SU-DHL-6 (cell line): Measurements from ENCODE around the gene PITPNB.

Experiments used
- H2AFZ ChIP-seq: fragments of 200-600 bp; sonication (generic); 2 replicates; pipeline ENCODE4 v1.6.1; 2014; ENCODE audit warnings: low read depth, mild to moderate bottlenecking, moderate library complexity, mixed read lengths, antibody characterized with exemption, low read length; ENCODE audit not compliant: severe bottlenecking
- H3F3A ChIP-seq: fragments of 200-600 bp; shearing (Covaris generic); 2 replicates; pipeline ENCODE4 v1.6.0; 2016; ENCODE audit warnings: antibody characterized with exemption, mild to moderate bottlenecking; ENCODE audit not compliant: insufficient read depth
- H3K27ac ChIP-seq: fragments of 200-600 bp; sonication (generic); 2 replicates; pipeline ENCODE4 v1.5.1; 2016; ENCODE audit warnings: low read depth, mild to moderate bottlenecking, low read length, moderate library complexity, mixed read lengths
- H3K27me3 ChIP-seq: fragments of 200-600 bp; sonication (generic), shearing (Covaris generic); 2 replicates; pipeline ENCODE4 v1.6.0; 2014; ENCODE audit warnings: mild to moderate bottlenecking, low read length
- H3K36me3 ChIP-seq: fragments of 200-600 bp; sonication (generic); 2 replicates; pipeline ENCODE4 v1.6.1; 2014; ENCODE audit warnings: mild to moderate bottlenecking, low read length, mixed read lengths
- H3K4me2 ChIP-seq: fragments of 300-600, 200-600 bp; shearing (Covaris generic), sonication (generic); 2 replicates; pipeline ENCODE4 v1.6.0; 2014; ENCODE audit warnings: low read length, low read depth, mild to moderate bottlenecking; ENCODE audit not compliant: poor library complexity, severe bottlenecking
- H3K4me3 ChIP-seq: fragments of 200-600 bp; sonication (generic); 2 replicates; pipeline ENCODE4 v1.5.1; 2014; ENCODE audit warnings: antibody characterized with exemption, low read length, mild to moderate bottlenecking, mixed read lengths; ENCODE audit not compliant: insufficient read depth, poor library complexity, severe bottlenecking
- H3K79me2 ChIP-seq: fragments of 200-600 bp; sonication (generic); 2 replicates; pipeline ENCODE4 v1.6.1; 2014; ENCODE audit warnings: mild to moderate bottlenecking, low read length, moderate library complexity; ENCODE audit not compliant: insufficient read depth
- H3K9ac ChIP-seq: fragments of 200-600 bp; sonication (generic); 2 replicates; pipeline ENCODE4 v1.7.0; 2014; ENCODE audit warnings: mild to moderate bottlenecking, low read length
- H3K9me2 ChIP-seq: fragments of 200-600 bp; sonication (generic); replicated peaks from 2 replicates; pipeline ENCODE4 v1.6.1; 2014; ENCODE audit warnings: low read length; ENCODE audit not compliant: insufficient read depth
- H3K9me3 ChIP-seq: fragments of 200-600 bp; sonication (generic); 2 replicates; pipeline ENCODE4 v1.6.1; 2014; ENCODE audit warnings: low read length, mixed read lengths; ENCODE audit not compliant: insufficient read depth
- H4K20me1 ChIP-seq: fragments of 200-600 bp; sonication (generic); 2 replicates; pipeline ENCODE4 v1.6.1; 2014; ENCODE audit warnings: low read depth, mild to moderate bottlenecking, antibody characterized with exemption, low read length, moderate library complexity, mixed read lengths
- EZH2phosphoT487 ChIP-seq: fragments of 200-600 bp; sonication (generic), shearing (Covaris generic); conservative IDR thresholded peaks from 2 replicates; pipeline ENCODE4 v1.6.1; 2018; ENCODE audit warnings: mild to moderate bottlenecking, antibody characterized with exemption, low read length, moderate library complexity, mixed read lengths
- TF ChIP-seq, protein P1 (sequence below): fragments of 200-600 bp; sonication (generic); IDR thresholded peaks from one replicate; pipeline ENCODE4 v1.5.1; 2017; ENCODE audit warnings: antibody characterized with exemption, mild to moderate bottlenecking, low read length, moderate library complexity; ENCODE audit not compliant: insufficient read depth, poor library complexity, severe bottlenecking

The PITPNB gene

DNA sequence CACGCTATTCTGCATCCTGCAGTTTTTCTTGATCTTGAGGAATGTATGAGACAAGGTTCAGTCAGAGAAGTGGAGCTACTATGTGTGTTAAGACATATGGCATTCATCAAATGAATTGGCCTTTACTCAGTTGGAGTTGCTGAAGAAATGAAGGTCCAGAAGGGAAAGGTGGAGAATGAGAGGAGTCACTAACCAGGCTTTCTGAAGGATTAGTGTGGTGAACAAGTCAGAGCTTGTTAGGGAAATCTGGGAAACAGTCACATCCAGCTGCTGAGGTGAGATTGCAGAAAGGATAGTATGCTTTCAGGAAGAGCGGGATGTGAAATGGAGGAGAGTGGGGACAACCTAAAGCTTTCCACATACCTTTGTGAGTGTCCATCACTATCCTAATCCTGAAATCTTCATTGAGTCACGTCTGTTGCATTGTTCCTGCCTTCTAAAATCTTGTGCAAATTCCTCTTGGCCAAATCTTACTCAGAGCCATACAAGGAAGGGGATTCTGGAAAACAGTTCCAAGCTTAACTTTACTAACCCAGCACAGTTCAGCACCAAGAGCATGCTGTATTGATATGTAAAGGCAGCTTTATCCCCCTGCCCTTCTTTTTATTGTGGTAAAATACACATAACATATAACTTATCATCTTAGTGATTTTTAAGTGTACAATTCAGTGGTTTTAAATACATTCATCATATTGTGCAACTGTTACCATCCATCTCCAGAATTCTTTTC is 11.4 kb upstream of the PITPNB start:
- H3K9me3 ChIP-seq, result no peaks in the 10 kb centered on the region
- no peak overlapping the region for H3K9ac ChIP-seq

DNA sequence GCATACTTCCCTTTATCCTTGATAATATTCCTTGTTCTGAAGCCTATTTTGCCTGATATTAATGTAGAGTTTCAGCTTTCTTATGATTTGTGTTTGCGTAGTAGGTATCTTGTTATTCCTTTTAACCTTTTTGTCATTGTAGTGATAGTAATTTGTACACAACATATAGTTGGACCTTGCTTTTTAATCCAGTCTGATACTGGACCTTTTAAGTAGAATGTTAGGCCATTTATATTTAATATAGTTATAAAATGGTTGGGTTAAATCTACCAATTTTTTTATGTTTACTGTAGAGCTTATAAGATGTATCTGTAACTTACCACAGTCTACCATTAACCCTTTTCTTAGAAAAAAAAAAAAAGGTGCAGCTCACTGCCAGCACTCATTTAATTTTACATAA is 8.6 kb upstream of the PITPNB start:
- H3K79me2 ChIP-seq, result peaks cover 7% of the 10 kb centered on the region; the same call in 1 of the 2 replicates
- no peak overlapping the region for H3K4me2 ChIP-seq
- H3K9me3 ChIP-seq, result no peaks in the 10 kb centered on the region
- no peak overlapping the region for H3K4me3 ChIP-seq
- 0 out of 2 replicates have a peak, but pooled peaks cover 10% of the 10 kb centered on the region for H4K20me1 ChIP-seq
- peaks cover 16% of the 10 kb centered on the region for H3K36me3 ChIP-seq
- TF ChIP-seq, protein P1, sequence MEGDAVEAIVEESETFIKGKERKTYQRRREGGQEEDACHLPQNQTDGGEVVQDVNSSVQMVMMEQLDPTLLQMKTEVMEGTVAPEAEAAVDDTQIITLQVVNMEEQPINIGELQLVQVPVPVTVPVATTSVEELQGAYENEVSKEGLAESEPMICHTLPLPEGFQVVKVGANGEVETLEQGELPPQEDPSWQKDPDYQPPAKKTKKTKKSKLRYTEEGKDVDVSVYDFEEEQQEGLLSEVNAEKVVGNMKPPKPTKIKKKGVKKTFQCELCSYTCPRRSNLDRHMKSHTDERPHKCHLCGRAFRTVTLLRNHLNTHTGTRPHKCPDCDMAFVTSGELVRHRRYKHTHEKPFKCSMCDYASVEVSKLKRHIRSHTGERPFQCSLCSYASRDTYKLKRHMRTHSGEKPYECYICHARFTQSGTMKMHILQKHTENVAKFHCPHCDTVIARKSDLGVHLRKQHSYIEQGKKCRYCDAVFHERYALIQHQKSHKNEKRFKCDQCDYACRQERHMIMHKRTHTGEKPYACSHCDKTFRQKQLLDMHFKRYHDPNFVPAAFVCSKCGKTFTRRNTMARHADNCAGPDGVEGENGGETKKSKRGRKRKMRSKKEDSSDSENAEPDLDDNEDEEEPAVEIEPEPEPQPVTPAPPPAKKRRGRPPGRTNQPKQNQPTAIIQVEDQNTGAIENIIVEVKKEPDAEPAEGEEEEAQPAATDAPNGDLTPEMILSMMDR, result no peak
- TF ChIP-seq EZH2phosphoT487, result no peak
- no peaks in the 10 kb centered on the region for H3K27me3 ChIP-seq
- H2AFZ ChIP-seq, result no peak overlapping the region
- no peaks in the 10 kb centered on the region for H3F3A ChIP-seq
- no peak overlapping the region for H3K9ac ChIP-seq
- no peaks in the 10 kb centered on the region for H3K9me2 ChIP-seq
- H3K27ac ChIP-seq, result no peak overlapping the region

More for the DNA sequence above, 11.4 kb upstream of the PITPNB start:
- H3K27me3 ChIP-seq, result no peaks in the 10 kb centered on the region
- H2AFZ ChIP-seq, result no peak overlapping the region
- no peak overlapping the region for H3K27ac ChIP-seq
- no peaks in the 10 kb centered on the region; the same call in 1 of the 2 replicates for H3K79me2 ChIP-seq
- 0 out of 2 replicates have a peak, but pooled peaks cover 10% of the 10 kb centered on the region for H4K20me1 ChIP-seq
- no peak overlapping the region for H3K4me3 ChIP-seq
- no peaks in the 10 kb centered on the region for H3F3A ChIP-seq
- H3K36me3 ChIP-seq, result peaks cover 12% of the 10 kb centered on the region
- no peak overlapping the region for H3K4me2 ChIP-seq
- no peaks in the 10 kb centered on the region for H3K9me2 ChIP-seq
- no peak for TF ChIP-seq EZH2phosphoT487
- TF ChIP-seq, protein P1, result no peak

DNA sequence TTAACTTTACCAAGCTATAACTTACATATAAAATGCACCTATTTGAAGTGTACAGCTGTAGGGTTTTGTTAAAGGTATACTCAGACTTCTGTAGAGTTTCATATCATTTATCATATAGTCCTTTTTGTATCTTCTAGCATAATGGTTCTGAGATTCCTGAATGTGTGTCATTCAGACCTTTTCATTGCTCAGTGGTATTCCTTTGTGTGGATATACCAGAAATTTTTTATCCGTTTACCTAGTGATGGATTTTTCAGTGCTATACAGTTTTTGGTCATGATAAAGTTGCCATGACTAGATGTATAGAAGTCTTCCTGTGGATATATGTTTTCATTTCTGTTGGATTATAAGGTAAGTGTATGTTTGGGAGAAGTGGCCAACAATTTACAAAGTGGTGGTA is 6.3 kb upstream of the PITPNB start:
- Histone ChIP-seq H3K9ac (no peak overlapping the region), H3K9me2 (no peaks in the 10 kb centered on the region), H3K9me3 (no peaks in the 10 kb centered on the region), H3K4me3 (no peak overlapping the region), H3K36me3 (peaks cover 16% of the 10 kb centered on the region), H3K27ac (no peak overlapping the region), H4K20me1 (0 out of 2 replicates have a peak, but pooled peaks cover 10% of the 10 kb centered on the region), H2AFZ (no peak overlapping the region), H3F3A (no peaks in the 10 kb centered on the region), H3K4me2 (no peak overlapping the region), H3K79me2 (peaks cover 30% of the 10 kb centered on the region), H3K27me3 (no peaks in the 10 kb centered on the region)
- TF ChIP-seq EZH2phosphoT487, result no peak
- TF ChIP-seq, protein P1, result no peak
